AG20443 (cell line): ENCODE data around the gene TMEM168.
"Not testable (repeated sequence)": the region's sequence is repeated elsewhere in the genome, so short reads cannot be mapped to it uniquely, and the experiment has no call there.

Source experiments
- DNase-seq: peaks from one replicate; pipeline ENCODE4 v3.0.0; 2012; ENCODE audit warnings: low spot score, mixed read lengths

Gene TMEM168

DNA sequence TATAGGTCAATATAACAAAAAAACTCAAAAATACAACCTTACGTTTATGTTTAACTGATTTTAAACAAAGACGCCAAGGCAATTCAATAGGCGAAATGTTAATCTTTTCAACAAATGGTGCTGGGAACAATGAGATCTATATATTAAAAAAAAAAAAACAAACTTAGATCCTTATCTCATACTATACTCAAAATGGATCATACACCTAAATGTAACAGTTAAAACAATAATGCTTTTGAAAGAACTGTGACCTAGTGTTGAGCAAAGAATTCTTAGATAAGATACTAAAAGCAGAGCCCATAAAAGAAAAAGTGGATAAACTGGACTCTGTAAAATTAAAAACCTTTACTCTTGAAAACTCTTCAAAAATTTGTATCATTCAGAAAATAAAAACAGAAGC is 8.6 kb downstream of the TMEM168 start:
- no peak for DNase-seq

DNA sequence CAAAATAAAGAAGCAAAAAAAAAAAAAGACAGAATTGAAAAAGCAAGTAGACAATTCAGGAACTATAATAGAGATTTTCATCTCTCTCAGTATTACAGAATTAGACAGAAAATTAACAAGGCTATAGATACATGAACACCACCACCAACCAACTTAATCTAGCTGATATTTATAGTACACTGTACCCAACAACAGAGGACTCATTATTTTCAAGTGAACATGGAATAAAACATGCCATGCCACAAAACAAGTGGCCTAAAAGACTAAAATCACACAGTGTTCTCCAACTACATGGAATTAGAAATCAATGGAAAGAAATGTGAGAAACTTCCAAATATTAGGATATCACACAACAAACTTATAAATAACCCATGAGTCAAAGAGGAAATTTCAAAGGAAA is 9.1 kb downstream of the TMEM168 start:
- DNase-seq = no peak

DNA sequence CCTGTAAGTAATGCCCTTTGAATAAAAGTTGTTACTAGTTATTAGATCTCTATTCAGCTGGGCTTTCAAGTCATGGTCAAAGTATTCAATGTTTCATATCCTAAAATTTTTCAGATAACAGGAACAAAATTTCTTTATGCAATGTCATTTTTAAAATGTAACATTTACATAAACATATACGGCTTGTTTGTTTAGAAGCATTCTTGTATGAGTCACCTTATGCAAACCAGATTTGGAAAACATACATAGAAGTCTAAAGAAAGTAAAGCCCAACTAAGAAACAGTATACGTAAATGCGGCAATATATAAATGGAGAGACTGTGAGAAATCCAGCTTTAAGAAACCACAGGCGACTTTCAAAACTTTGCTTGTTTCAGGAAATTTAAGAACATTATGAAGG is 10.5 kb downstream of the TMEM168 start:
- no peak for DNase-seq

GRCh38 chr7:112777406-112777805 is 12.8 kb downstream of the TMEM168 start:
- no peak for DNase-seq

DNA sequence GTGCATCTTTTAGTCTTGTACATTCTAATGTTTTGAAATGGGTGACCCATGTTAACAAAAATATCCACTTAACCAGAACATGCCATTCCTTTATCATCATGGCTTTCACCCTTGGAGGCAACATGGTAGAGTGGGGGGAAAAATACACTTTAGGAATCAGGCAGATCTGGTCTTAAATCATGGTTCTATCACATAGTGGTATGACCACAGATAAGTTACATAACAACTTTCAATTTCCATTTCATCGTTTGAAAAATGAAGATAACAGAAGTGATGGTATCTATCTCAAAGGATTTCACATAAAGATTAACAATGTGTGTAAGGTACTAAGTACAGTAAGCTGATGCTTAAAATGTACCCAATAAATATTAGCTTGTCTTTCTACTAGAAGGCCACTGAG is 19.0 kb downstream of the TMEM168 start:
- DNase-seq = no peak

DNA sequence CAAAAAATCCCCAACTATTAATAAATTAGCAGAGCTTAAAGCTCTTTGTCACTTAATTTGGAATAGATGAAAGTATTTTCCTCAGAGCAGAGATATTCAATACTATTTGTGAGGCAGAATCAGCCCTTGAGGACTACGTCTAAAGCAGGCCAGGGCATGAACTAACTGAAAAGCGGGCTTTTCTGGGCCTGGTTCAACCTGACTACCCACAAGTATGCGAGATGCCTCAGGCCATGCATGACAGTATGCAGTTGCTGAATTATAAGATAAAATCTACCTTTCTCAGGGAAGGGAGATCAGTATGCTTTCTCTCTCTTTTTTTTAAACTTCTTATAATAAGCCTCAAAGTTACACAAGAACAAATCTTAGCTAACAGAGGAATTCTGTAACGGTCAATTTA is 20.1 kb downstream of the TMEM168 start:
- no peak for DNase-seq

DNA sequence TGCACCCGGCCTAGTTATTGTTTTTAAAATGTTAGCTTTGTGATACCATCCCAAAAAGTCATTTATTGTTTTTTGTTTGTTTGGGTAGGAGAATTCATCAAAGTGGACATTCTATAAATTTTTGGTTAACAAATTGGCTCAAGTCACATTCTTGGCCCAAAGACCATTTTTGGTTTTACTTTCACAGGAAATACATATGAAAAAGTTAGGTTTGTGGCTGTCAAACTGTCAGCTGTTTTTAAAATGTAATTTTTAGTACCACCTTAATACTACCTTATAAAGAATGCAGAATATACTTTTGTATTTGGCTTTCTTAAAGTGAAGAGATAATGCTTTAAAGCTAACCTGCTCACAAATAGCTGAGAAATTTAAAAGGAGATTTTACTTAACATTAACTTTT is 25.1 kb downstream of the TMEM168 start:
- DNase-seq = no peak

- no peak for DNase-seq
Observed at GRCh38 chr7:112763996-112764395, 26.2 kb downstream of the TMEM168 start.

- no peak for DNase-seq
Observed at GRCh38 chr7:112763298-112763697, 26.9 kb downstream of the TMEM168 start.

DNA sequence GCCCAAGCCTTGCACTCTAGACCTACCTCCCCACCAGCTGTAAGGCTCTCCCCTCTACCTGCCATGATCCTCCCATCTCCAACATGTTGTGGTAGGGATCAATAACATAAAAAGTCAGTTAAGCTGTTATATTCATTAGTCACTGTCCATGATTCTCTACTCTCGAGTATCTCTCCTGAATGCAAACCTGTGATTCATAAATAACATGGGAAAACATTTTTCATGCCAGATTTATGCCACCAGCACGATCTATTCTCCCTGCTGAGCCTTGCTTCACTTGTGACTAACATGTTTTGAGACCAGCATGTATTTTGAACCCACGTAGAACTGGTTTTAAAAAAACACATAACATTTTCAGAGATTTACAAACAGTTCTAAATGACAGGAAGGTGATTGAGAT is 30.3 kb downstream of the TMEM168 start:
- no peak for DNase-seq

- no peak for DNase-seq
Observed at GRCh38 chr7:112757337-112757736, 32.9 kb downstream of the TMEM168 start.

DNA sequence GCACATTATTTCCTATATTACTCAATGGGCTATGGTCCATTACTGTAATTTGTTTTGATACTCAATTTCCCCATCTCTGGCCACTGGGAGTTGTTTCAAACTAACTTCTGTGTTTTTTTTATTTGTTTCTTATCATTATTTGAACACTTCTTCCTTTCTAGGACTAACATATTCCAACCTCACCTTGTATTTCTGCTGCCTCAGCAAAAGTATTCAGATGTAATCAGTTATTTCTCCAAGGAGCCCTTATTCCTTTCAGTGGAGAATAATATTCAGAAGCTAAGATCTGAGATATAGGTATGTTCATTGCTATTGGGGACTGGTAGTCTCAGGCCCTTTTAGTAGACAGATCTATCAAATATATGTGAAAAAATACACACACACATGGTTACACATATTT is 36.9 kb downstream of the TMEM168 start:
- DNase-seq = no peak

GRCh38 chr7:112752576-112752975 is 37.6 kb downstream of the TMEM168 start:
- no peak for DNase-seq

DNA sequence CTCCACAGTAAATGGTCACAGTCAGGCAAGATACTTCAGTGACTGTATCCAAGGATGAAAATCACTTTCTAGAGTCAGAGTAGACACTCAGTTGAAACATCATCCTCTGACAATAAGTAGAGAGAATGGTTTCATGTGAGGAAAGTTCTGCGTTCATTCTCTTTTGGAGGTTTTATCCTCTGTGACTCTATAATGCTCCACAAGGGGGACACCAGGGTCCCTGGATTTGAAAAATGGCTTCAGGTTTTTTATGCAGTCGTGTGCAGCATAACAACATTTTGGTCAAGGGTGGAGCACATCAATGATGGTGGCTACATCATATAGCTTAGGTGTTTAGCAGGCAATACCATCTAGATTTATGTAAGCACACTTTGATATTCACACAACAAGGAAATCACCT is 40.4 kb downstream of the TMEM168 start:
- DNase-seq = no peak

GRCh38 chr7:112748381-112748780 is 41.8 kb downstream of the TMEM168 start:
- no peak for DNase-seq

DNA sequence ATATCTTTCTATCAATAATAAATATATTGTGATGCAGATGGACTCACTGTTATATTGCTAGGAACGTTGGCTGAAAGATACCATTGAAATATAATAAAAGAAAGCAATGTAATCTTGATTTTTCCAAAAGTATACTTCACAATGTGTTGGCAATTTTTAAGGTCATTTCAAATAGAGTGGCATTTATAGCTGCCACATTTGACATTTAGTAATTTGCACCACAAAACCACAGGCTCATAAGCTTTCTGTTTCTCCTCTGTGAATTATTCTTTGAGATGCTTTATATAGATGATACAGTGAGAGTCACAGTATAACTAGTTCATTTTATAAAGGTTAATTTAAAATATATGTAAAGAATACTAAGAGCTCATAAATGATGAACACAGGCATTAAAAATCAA is 44.6 kb downstream of the TMEM168 start:
- no peak for DNase-seq

GRCh38 chr7:112744818-112745217 is 45.4 kb downstream of the TMEM168 start:
- DNase-seq = no peak

DNA sequence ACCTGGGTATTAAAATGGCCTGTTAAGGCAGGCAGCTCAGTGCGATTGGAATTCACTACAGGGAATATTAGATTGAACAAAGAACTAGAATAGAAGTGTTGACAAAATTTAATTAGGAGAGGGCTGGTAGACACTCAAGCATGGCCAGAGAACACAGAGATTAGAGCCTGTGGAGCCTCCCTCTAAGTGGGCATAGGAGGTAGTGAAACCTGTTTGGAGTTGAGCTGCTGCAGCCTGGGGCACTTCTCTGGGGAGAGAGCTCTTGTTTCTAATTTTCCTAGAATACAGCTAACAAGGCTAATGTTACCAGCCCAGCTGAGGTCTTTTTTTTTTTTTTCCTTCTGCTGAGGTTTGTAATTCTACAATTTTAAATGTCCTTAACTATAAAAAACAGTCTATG is 46.4 kb downstream of the TMEM168 start:
- DNase-seq = no peak

GRCh38 chr7:112740667-112741066 is 49.5 kb downstream of the TMEM168 start:
- DNase-seq = no peak

DNA sequence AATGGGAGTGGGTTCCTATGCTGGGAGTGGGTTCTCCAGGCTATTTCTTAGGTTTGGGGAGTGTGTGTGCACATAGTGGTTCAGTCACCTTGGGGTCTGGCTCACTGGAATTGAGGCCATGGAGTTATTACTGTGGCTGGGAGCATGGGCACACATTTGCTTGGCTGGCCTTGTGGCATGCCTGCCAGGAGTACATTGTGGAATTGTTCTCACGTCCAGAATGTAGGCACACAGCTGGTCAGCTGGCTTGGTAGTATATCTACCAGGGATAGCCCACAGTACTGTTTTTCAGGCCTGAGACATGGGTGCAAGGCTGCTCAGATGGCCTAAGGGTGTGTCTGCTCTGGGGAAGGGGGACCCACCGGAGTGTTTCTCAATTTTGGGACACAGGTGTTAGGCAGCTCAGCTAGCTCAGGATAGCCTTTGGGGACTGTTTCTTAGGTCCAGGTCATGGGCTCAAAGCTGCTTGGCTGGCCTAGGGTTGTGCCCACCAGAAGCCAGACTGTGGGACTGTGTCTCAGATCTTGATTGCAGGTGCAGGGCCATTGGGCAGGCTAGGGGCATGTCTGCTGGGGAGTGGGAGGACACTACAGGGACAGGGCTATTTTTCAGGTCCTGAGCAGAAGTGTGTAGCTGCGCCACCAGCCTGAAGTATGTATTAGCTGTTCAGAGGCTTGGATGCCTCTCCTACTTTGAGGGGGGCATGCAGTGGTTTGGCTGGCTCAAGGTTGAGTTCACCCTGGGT is 50.6 kb downstream of the TMEM168 start:
- no peak for DNase-seq

- DNase-seq = no peak
Observed at GRCh38 chr7:112735261-112735660, 54.9 kb downstream of the TMEM168 start.

DNA sequence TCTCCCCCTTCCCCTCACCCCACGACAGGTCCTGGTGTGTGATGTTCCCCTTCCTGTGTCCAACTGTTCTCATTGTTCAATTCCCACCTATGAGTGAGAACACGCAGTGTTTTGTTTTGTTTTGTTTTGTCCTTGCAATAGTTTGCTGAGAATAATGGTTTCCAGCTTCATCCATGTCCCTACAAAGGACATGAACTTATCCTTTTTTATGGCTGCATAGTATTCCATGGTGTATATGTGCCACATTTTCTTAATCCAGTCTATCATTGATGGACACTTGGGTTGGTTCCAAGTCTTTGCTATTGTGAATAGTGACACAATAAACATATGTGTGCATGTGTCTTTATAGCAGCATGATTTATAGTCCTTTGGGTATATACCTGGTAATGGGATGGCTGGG is 58.9 kb downstream of the TMEM168 start:
- not testable (repeated sequence) for DNase-seq

DNA sequence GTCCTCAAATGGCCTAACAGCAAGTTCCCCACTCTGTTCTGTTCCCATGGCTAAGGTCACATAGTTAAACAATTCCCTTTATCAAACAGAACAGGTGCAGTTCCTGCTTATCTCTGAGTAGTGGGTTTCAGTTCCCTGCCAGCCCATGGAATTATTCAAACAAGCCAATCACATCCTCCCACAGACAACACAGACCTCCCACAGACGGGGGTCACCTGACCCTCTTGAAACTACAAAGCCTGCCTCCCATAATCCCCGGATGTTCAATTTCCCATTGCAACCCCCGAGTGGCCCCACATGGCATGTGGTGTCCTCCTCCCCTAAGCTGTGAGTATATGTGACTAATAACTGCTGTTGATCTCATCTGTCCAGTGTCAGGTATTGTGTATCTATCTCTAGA is 64.1 kb downstream of the TMEM168 start:
- no peak for DNase-seq

- DNase-seq = no peak
Observed at GRCh38 chr7:112723416-112723815, 66.8 kb downstream of the TMEM168 start.

GRCh38 chr7:112721366-112721765 is 68.8 kb downstream of the TMEM168 start:
- DNase-seq = no peak
